DMS53 treated with DMSO at 0.1 percent for 48 hours (cell line): Measurements from ENCODE around the gene RBM45.
"Not testable (repeated sequence)": the region's sequence is repeated elsewhere in the genome, so short reads cannot be mapped to it uniquely, and the experiment has no call there.

Experiments used
- DNase-seq: peaks from one replicate; lab custom pipeline; 2025; ENCODE audit not compliant: unreplicated experiment; lab: John Stamatoyannopoulos, UW

RBM45 gene, protein sequence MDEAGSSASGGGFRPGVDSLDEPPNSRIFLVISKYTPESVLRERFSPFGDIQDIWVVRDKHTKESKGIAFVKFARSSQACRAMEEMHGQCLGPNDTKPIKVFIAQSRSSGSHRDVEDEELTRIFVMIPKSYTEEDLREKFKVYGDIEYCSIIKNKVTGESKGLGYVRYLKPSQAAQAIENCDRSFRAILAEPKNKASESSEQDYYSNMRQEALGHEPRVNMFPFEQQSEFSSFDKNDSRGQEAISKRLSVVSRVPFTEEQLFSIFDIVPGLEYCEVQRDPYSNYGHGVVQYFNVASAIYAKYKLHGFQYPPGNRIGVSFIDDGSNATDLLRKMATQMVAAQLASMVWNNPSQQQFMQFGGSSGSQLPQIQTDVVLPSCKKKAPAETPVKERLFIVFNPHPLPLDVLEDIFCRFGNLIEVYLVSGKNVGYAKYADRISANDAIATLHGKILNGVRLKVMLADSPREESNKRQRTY

DNA sequence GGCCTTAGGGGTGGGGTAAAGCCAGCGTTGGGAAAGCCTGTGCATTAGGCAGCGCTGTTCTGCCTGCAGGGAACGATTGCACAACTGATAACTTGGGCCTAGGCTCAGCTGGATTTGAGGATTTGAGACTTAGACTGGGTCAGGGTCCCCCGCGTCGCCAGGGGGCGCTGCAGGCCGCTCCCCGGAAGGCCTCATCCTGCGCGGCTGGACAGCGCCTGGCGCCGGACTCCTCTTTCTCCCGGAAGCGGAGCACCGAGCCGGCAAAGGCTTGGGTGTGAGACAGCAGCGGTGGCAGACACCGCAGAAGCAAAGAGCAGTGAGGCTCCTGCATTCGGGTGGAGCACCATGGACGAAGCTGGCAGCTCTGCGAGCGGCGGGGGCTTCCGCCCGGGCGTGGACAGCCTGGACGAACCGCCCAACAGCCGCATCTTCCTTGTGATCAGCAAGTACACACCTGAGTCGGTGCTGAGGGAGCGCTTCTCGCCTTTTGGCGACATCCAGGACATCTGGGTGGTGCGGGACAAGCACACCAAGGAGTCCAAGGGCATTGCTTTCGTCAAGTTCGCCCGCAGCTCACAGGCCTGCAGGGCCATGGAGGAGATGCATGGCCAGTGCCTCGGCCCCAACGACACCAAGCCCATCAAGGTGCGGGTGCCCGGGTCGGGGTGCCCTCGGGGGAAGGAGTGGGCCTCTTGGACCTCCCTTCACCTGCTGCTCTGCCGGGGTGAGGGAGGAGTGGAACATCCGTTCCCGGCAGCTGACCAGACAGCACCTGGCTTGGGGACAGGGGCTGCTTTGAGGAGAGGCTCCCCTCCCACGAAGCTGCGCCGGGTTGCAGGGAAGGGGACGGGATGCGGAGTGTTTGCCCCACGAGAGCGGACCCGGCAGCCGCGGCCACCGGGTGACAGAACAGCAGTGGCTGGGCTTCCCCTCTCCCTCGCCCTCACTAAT, at the start of gene RBM45:
TSS of gene RBM45 (plus strand) at position 236 of the 951 bp plus-strand sequence. CDS start at position 346, 110 bp downstream.
- DNase-seq: peak; percentile 94

DNA sequence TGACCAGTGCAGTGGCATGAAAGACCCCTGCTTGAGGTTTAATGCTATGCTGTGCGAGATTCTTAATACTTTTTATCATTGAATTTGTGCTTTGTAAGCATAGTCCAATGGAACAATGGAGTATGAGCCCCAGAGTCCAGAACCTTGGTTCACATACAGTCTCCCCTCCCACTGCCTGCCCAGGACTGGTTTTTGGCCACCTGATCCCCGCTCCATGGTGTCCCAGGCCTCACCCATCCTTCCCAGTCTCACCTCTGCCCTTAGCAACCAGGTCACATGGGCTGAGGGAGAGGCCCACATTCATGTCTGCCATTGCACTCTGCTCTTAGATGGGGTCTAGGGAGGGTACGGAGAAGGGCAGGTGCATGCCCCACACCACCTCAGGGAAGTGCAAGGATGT, 45.9 kb upstream of the RBM45 start:
- no peak for DNase-seq

DNA sequence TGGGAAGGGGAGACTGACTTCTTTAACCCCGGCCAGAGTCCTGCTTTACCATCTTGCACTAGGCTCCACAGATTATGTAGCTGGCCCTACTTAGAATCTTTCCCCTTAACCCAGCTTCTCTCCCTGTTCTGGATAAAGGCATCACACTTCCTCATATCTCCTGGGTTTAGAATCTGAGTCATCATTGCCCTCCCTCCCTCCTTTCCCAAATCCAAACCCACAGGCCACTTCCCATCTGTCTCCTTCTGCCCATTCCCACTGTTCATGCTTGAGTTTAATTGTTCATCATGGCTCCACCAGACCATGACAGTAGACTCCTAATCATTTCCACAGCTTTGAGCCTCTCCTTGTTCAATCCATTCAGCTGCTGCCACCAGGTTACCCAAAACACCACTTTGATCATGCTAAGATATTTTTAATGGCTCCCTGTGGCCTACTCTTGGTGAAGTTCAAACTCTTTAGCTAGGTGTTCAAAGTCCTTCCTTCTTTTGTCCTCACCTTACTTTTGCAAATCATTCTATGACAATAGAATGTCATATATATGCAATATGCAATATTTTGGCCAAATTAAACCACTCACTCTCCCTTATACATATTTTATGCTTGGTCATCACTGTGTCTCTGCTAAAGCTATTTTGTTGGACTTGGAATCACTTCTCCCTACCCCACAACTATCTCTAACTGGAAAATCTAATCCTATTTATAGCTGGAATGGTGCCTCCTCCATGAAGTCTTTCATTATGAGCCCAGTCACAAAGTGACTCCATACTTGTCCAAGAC, 45.2 kb upstream of the RBM45 start:
- peak; percentile 79 for DNase-seq

DNA sequence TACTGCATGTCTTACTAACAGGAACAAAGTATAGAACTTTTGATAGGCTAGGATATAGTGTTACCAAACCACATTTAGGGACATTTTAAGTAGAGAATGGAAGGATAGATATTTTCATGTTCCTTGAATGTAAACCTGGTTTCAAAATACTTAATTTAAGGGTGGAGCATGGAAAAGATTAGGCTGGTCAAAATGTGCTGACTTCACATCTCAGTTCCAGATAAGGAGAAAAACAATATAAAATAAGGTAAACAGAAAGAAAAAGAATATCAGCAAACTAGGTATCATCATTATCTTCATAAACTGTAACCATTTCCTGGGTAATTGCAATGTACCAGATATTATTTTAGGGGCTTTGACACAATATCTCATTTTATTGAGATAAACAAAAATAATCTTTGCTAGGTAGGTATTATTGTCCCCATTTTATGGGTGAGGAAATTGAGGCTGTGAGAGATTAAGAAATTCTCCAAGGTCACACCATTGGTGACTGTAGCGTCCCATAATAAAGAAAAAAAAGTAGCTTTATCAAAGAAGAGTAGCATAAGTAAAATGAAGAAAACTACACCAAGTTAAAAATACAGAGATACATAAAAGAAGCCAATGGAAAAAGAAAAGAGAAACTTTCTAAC, 43.3 kb upstream of the RBM45 start:
- no peak for DNase-seq

DNA sequence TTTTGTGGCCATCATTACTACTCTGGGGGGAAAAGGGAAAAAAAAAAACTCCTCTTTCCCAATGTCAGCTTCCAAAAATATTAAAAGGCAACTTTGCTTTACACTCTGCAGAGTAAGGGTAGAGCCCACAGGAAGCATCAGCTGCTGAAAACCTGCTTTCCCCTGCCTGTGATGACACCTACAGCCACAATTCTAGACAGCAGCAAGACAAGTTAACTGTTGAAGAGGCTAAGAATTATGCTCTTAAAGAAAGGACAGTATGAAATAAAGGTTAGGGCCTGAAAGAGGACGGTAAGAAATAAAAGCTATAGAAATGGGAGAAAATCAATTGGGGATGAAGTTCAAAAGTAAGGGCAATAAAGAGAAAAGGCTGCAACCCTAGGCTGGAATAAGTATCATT, 42.7 kb upstream of the RBM45 start:
- DNase-seq: peak; percentile 53

DNA sequence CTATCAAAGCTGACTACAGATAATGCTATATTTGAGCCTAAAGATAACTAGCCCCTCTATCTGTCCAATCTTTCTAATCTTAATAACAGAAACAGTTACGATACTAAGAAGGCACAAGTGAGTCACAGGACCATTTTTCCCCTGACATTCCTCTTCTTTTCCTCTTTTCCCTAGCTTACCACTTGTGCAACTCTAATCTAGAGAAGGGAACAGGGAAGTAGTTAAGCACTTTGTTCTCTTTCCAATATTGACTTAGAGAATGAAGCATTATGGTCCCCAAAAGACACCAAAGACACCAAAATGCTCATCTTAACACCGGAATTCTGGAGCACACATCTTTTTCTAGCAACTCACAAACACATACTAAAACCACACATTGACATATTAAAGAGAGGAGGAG, 41.4 kb upstream of the RBM45 start:
- DNase-seq: peak; percentile 15

GRCh38 chr2:178072000-178072382, 40.2 kb upstream of the RBM45 start:
- DNase-seq: no peak

GRCh38 chr2:178072383-178073301, 39.6 kb upstream of the RBM45 start, which contains the start of gene PDE11A:
TSS of gene PDE11A (minus strand) at chr2:178072777. CDS start at chr2:178072437, 340 bp downstream.
- peak; percentile 97 for DNase-seq

- no peak for DNase-seq
These were observed 37.9 kb upstream of the RBM45 start for GRCh38 chr2:178074123-178075005.

- no peak for DNase-seq
These were observed 37.3 kb upstream of the RBM45 start for GRCh38 chr2:178075006-178075326.

DNA sequence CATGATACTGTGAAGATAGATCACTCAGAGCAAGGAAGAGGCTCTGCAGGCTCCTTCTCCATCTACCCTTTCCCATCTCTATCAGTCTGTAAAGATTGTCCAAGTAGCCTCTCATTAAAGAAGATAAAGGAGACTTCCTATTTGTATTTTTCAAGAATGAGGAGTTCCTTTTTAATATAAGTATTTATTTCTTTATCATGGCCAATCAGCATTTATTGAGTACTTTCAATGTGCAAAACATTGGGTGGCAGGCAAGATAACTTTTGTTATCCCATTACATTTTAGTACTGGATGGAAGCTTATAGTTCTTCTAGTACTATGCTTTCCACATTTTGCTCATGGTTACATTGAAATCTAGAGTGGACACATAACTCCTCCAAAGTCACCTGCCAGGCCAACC, 36.1 kb upstream of the RBM45 start:
- no peak for DNase-seq

DNA sequence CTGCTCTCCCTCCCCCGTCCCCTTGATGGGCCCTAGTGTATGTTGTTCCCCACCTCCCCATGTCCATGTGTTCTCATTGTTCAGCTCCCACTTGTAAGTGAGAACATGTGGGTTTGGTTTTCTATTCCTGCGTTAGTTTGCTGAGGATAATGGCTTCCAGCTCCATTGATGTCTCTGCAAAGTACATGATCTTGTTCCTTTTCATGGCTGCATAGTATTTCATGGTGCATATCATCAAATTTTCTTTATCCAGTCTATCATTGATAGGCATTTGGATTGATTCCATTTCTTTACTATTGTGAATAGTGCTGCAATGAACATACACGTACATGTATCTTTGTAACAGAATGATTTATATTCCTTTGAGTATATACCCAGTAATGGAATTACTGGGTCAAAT, 33.0 kb upstream of the RBM45 start:
- not testable (repeated sequence) for DNase-seq

DNA sequence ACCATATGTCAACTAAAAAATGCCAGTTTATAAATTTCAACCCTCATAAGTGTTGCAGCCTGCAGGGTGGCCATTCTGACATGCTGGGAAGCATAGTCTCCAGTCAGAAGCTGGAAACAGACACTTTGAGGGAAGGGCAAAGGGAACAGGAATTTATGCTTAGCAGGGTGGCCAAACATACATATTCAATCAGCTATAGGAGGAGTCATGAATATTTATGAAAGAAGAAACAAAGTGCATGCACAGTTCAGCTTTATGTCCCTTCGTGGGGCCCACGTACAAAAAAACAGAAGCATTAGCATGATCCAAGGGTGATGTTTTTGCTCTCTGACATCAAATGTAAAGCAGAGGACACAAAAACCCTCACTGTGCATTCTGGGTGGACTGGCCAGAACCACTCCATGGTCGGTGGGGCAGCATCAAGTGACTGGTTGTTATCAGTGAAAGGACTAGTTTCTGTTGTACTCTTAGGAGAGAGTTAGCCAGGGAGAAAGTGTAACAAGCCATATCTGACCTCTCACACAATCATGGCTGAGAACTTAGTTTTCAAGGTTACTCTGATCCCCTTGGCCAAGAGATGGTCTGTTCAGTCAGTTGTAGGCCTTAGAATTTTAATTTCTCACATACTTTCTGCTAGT, 29.7 kb upstream of the RBM45 start:
- no peak for DNase-seq

DNA sequence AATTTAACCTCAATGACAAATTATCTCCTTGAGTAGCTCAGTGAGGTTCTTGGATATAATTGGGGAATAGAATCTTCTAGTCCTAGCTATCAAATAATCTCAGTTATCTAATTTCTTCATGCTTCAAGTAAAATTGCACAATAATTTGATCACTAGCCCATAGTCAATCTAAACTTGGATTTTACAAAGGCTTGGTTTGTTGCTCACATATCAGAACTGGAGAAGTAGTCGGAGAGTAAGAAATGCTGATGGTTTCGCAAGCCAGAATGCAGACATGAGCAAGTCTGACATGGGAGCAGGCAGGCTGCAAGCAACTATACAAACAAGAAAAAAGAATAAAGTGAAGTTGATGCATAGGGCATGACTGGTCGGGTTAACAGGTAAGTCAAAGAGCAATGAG, 28.0 kb upstream of the RBM45 start:
- no peak for DNase-seq

DNA sequence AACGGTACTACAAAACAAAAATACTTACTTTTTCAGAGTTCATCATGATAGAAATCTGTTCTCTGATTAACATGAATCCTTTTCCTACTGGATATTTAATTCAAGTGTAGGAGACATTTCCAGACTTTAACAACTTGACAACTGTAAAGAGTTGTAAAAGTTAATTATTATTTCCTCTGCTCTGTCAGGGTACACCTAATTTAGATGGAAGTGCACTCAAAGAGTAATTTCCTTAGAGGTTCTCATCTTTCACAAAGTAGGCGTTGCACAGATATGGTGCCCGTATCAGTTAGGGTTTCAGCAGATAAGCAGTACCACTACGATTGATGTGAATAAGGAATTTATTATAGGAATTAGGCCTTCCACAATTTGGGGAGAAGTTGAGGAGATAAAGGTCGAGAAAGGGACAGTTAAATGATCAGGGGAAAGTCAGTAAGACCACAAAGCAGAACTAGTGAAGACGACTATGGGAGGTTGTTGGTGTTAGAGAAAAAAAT, 23.4 kb upstream of the RBM45 start:
- DNase-seq: no peak

DNA sequence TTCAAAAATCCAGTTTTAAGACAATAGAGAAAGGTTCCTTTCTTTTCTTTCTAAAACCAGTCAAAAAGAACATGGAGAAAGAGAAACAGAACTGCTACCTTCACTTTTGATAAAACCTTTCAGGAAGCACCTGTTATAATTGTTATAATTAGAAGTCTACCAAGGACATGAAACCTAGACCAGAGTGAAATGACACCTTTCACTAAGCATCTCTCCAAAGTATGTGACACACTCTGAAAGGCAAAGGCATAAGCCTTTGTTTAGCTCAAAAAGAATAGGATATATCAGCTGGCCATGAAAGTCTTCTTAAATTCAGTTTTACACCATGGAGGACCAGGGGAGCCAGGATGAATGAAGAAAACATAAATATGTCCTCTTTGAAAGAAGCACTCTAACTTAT, 18.8 kb upstream of the RBM45 start:
- no peak for DNase-seq

DNA sequence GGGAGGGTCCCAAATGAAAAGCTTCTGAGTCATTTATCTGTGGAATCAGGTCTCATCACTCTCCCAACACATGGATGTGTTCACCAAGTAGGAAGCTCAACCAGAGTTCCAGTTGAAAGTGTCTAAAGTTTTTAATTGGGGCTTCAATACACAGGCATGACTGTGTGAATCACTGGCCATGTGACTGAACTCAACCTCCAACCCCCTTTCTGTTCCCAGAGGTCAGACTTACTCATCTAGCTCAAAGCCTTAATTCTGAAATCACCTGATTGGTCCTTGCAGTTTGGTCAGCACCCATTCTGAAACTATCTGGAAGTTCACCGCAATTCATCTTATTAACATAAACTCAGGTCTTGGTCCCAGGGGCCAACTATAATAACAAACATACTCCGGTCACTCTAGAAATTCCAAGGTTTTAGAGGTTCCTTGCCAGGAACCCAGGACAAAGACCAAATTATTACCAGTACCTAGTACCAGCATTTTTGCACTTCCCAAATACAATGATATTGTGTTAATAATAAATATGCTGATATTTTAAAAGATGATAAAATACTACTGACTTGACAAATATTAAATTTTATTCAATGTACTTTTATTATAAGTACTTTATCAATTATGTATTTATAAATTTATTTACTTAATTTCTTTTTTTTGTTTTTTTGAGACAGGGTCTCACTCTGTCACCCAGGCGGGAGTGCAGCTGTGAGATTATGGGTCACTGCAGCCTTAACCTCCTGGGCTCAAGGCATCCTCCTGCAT, 10.7 kb upstream of the RBM45 start:
- DNase-seq: no peak
